ENCODE measurements around the gene FOXL3.

DNA sequence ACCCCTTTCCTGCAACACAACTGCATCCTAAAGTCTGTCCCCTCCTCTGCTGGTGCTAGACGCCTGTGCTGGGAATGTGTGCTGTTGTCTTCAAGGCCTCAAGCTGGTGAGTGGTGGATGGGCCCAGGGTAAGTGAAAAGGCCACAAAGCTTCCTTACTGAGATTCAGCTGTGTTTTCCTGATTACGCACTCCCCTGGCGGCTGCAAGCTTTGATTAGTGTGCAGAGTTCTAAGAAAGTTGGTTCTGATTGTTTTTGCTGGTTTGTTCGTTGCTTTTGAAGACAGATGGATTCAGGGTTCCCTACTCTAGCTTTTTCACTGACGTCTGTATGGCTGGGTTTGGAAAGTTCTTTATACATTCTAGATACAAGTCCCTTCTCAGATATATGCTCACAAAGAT, 11.9 kb upstream of the FOXL3 start:
- TF ChIP-seq ZNF331 (CRISPR knock-in tag; IDR thresholded peaks at IDR 0.05; ENCODE audit: low read depth) (no peak), POLR2AphosphoS5 (IDR thresholded peaks at IDR 0.05; ENCODE audit: low read depth) (no peak), EZH2 (IDR thresholded peaks at IDR 0.05; ENCODE audit: low read depth, unreplicated experiment) (no peak), EZH2phosphoT487 (IDR thresholded peaks at IDR 0.05; ENCODE audit: unreplicated experiment) (no peak), REST (IDR thresholded peaks at IDR 0.05; ENCODE audit: unreplicated experiment) (no peak), ZNF114 (CRISPR knock-in tag; IDR thresholded peaks at IDR 0.05) (no peak), JUNB (IDR thresholded peaks at IDR 0.05; ENCODE audit: unreplicated experiment) (no peak), CREB1 (CRISPR knock-in tag; IDR thresholded peaks at IDR 0.05; ENCODE audit: low read depth) (no peak)
- TF ChIP-seq, protein P1, sequence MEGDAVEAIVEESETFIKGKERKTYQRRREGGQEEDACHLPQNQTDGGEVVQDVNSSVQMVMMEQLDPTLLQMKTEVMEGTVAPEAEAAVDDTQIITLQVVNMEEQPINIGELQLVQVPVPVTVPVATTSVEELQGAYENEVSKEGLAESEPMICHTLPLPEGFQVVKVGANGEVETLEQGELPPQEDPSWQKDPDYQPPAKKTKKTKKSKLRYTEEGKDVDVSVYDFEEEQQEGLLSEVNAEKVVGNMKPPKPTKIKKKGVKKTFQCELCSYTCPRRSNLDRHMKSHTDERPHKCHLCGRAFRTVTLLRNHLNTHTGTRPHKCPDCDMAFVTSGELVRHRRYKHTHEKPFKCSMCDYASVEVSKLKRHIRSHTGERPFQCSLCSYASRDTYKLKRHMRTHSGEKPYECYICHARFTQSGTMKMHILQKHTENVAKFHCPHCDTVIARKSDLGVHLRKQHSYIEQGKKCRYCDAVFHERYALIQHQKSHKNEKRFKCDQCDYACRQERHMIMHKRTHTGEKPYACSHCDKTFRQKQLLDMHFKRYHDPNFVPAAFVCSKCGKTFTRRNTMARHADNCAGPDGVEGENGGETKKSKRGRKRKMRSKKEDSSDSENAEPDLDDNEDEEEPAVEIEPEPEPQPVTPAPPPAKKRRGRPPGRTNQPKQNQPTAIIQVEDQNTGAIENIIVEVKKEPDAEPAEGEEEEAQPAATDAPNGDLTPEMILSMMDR (conservative IDR thresholded peaks at IDR 0.05; ENCODE audit: low read depth in 2 of 2) = no peak

All from GM23338 (cell line).